H9 (cell line): ENCODE data around the gene CCDC190. TPM values are rescaled to one million over a fixed set of nuclear protein-coding genes. Genes with fewer than 3 reads are reported as not detected.

Source experiments
- DNase-seq: peaks from one replicate; pipeline ENCODE4 v3.0.0-alpha.2; 2017
- H2AFZ ChIP-seq: one replicate; pipeline ENCODE4 v1.6.1; 2013; ENCODE audit warnings: mild to moderate bottlenecking, low read length, control low read depth, moderate library complexity
- H2AK5ac ChIP-seq: 2 replicates; pipeline ENCODE4 v1.6.1; 2013; ENCODE audit warnings: low read length, control low read depth, mixed read lengths; ENCODE audit not compliant: insufficient read length
- H2BK120ac ChIP-seq: one replicate; pipeline ENCODE4 v1.6.1; 2013; ENCODE audit warnings: low read depth, mild to moderate bottlenecking, low read length, control low read depth, inconsistent platforms; ENCODE audit not compliant: poor library complexity, severe bottlenecking
- H2BK12ac ChIP-seq: 2 replicates; pipeline ENCODE4 v1.6.1; 2013; ENCODE audit warnings: low read length, control low read depth, mixed read lengths, low read depth; ENCODE audit not compliant: insufficient read length
- H2BK15ac ChIP-seq: 2 replicates; pipeline ENCODE4 v1.6.1; 2013; ENCODE audit warnings: low read depth, low read length, control low read depth
- H2BK20ac ChIP-seq: one replicate; pipeline ENCODE4 v1.6.1; 2013; ENCODE audit warnings: low read depth, mild to moderate bottlenecking, low read length, control low read depth, inconsistent platforms; ENCODE audit not compliant: poor library complexity, severe bottlenecking
- H2BK5ac ChIP-seq: 2 replicates; pipeline ENCODE4 v1.6.1; 2013; ENCODE audit warnings: low read length, control low read depth, mixed read lengths; ENCODE audit not compliant: insufficient read length
- H3K14ac ChIP-seq: 2 replicates; pipeline ENCODE4 v1.6.1; 2013; ENCODE audit warnings: low read length, control low read depth; ENCODE audit not compliant: insufficient read depth
- H3K18ac ChIP-seq: 2 replicates; pipeline ENCODE4 v1.6.1; 2013; ENCODE audit warnings: low read depth, mild to moderate bottlenecking, mixed read lengths, low read length, control low read depth; ENCODE audit not compliant: insufficient read length
- H3K23ac ChIP-seq: 2 replicates; pipeline ENCODE4 v1.6.1; 2013; ENCODE audit warnings: low read length, control low read depth, mixed read lengths, low read depth; ENCODE audit not compliant: insufficient read length
- H3K23me2 ChIP-seq: 2 replicates; pipeline ENCODE4 v1.6.1; 2013; ENCODE audit warnings: low read depth, mild to moderate bottlenecking, mixed read lengths, low read length, control low read depth; ENCODE audit not compliant: insufficient read length, poor library complexity, severe bottlenecking
- H3K27ac ChIP-seq: 2 replicates; pipeline ENCODE4 v1.5.1; 2013; ENCODE audit warnings: low read length, control low read depth, mixed read lengths, low read depth; ENCODE audit not compliant: insufficient read length
- H3K27me3 ChIP-seq: 2 replicates; pipeline ENCODE4 v1.6.1; 2013; ENCODE audit warnings: low read length, control low read depth, inconsistent platforms; ENCODE audit not compliant: insufficient read depth
- H3K4ac ChIP-seq: 2 replicates; pipeline ENCODE4 v1.6.1; 2013; ENCODE audit warnings: low read depth, mild to moderate bottlenecking, control low read depth, inconsistent platforms, low read length, moderate library complexity
- H3K4me1 ChIP-seq: 2 replicates; pipeline ENCODE4 v1.6.1; 2013; ENCODE audit warnings: low read length, control low read depth, inconsistent platforms; ENCODE audit not compliant: insufficient read depth
- H3K4me2 ChIP-seq: 2 replicates; pipeline ENCODE4 v1.6.1; 2013; ENCODE audit warnings: low read length, control low read depth, mixed read lengths; ENCODE audit not compliant: insufficient read length, insufficient read depth
- H3K56ac ChIP-seq: 2 replicates; pipeline ENCODE4 v1.6.1; 2013; ENCODE audit warnings: low read depth, mild to moderate bottlenecking, mixed read lengths, low read length, control low read depth; ENCODE audit not compliant: insufficient read length
- H3K79me1 ChIP-seq: 2 replicates; pipeline ENCODE4 v1.6.1; 2013; ENCODE audit warnings: low read depth, mild to moderate bottlenecking, moderate library complexity, low read length, control low read depth, inconsistent platforms; ENCODE audit not compliant: insufficient read depth, poor library complexity, severe bottlenecking
- H3K79me2 ChIP-seq: 2 replicates; pipeline ENCODE4 v1.6.1; 2013; ENCODE audit warnings: low read length, control low read depth, inconsistent platforms; ENCODE audit not compliant: insufficient read depth
- H3K9ac ChIP-seq: 2 replicates; pipeline ENCODE4 v1.6.1; 2013; ENCODE audit warnings: low read length, control low read depth, mixed read lengths; ENCODE audit not compliant: insufficient read length; ENCODE audit errors: extremely low read depth
- H3K9me3 ChIP-seq: one replicate; pipeline ENCODE4 v1.6.1; 2013; ENCODE audit warnings: low read depth, low read length, inconsistent platforms; ENCODE audit not compliant: control insufficient read depth
- H3T11ph ChIP-seq: one replicate; pipeline ENCODE4 v1.6.1; 2013; ENCODE audit warnings: mild to moderate bottlenecking, low read length, control low read depth, inconsistent platforms
- H4K20me1 ChIP-seq: one replicate; pipeline ENCODE4 v1.6.1; 2013; ENCODE audit not compliant: control insufficient read depth, insufficient read length, insufficient read depth
- H4K5ac ChIP-seq: 2 replicates; pipeline ENCODE4 v1.6.1; 2013; ENCODE audit warnings: low read depth, mild to moderate bottlenecking, mixed read lengths, low read length, control low read depth; ENCODE audit not compliant: insufficient read length
- H4K8ac ChIP-seq: replicated peaks from 2 replicates; pipeline ENCODE4 v1.6.1; 2013; ENCODE audit warnings: low read length, control low read depth, mixed read lengths, low read depth; ENCODE audit not compliant: insufficient read length
- H4K91ac ChIP-seq: 2 replicates; pipeline ENCODE4 v1.6.1; 2013; ENCODE audit warnings: low read depth, mild to moderate bottlenecking, moderate library complexity, mixed read lengths, low read length, control low read depth; ENCODE audit not compliant: insufficient read length
- H3K27ac Mint-ChIP-seq, 3 experiments: 2 replicates in 2 of 3; 3 replicates in 1 of 3; pipeline ENCODE4 v1.8.0; 2020 to 2021; ENCODE audit warnings: mixed read lengths in 3 of 3, mild to moderate bottlenecking in 1 of 3, moderate library complexity in 1 of 3
- H3K27me3 Mint-ChIP-seq: 2 replicates; pipeline ENCODE4 v1.8.0; 2021; ENCODE audit warnings: low read depth, mild to moderate bottlenecking, moderate library complexity, mixed read lengths
- H3K36me3 Mint-ChIP-seq, 3 experiments: 2 replicates in 2 of 3; 3 replicates in 1 of 3; pipeline ENCODE4 v1.8.0; 2020 to 2021; ENCODE audit warnings: low read depth in 3 of 3, mixed read lengths in 3 of 3; ENCODE audit not compliant: insufficient read depth in 1 of 3
- H3K4me1 Mint-ChIP-seq, 2 experiments: 2 replicates each; pipeline ENCODE4 v1.8.0; 2020; ENCODE audit warnings: mixed read lengths in 2 of 2
- H3K4me3 Mint-ChIP-seq, 2 experiments: 2 replicates in 1 of 2; 3 replicates in 1 of 2; pipeline ENCODE4 v1.8.0; 2020 to 2021; ENCODE audit warnings: mild to moderate bottlenecking in 2 of 2, mixed read lengths in 2 of 2, moderate library complexity in 1 of 2
- H3K9me3 Mint-ChIP-seq, 2 experiments: 2 replicates in 1 of 2; 3 replicates in 1 of 2; pipeline ENCODE4 v1.8.0; 2020; ENCODE audit warnings: mild to moderate bottlenecking in 2 of 2, mixed read lengths in 2 of 2, moderate library complexity in 1 of 2
- total RNA-seq: library from RNA; stranded (reverse); gene quantifications from 2 replicates; pipeline ENCODE4 v1.2.1, GENCODE V29; 2021
- TF ChIP-seq, protein P1 (sequence below): fragments of 200-600 bp; sonication (generic); conservative IDR thresholded peaks from 3 replicates; pipeline ENCODE4 v1.8.0; 2021; ENCODE audit warnings: antibody characterized with exemption, mild to moderate bottlenecking

CCDC190 gene
- total RNA-seq, 1 experiment from 2014 or later: not detected

DNA sequence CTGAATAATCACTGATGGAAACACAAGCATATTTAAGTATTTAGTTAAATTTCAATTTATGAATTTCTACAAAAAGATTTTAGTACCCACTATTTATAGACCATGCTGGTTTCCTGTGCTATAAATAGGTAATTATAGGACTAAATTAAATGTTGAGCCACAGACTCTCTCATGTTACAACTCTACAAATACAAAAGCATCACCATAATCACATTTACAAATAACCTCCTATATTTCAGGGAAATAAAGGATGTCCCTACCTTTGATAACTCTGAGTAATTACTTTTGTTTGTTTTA lies 32.6 kb upstream of the CCDC190 start:
- no peak overlapping the region for H4K91ac ChIP-seq
- H3K9me3 Mint-ChIP-seq: no peaks in the 10 kb centered on the region
- H3K79me2 ChIP-seq: no peaks in the 10 kb centered on the region
- no peak overlapping the region for H3K27ac Mint-ChIP-seq
- H2BK15ac ChIP-seq: no peak overlapping the region
- no peak overlapping the region for H2BK20ac ChIP-seq
- H3K4ac ChIP-seq: no peak overlapping the region
- no peak overlapping the region for H3K9ac ChIP-seq
- H3K9me3 ChIP-seq: no peaks in the 10 kb centered on the region
- no peak overlapping the region for H3K14ac ChIP-seq
- no peaks in the 10 kb centered on the region for H3K23me2 ChIP-seq
- TF ChIP-seq, protein P1, sequence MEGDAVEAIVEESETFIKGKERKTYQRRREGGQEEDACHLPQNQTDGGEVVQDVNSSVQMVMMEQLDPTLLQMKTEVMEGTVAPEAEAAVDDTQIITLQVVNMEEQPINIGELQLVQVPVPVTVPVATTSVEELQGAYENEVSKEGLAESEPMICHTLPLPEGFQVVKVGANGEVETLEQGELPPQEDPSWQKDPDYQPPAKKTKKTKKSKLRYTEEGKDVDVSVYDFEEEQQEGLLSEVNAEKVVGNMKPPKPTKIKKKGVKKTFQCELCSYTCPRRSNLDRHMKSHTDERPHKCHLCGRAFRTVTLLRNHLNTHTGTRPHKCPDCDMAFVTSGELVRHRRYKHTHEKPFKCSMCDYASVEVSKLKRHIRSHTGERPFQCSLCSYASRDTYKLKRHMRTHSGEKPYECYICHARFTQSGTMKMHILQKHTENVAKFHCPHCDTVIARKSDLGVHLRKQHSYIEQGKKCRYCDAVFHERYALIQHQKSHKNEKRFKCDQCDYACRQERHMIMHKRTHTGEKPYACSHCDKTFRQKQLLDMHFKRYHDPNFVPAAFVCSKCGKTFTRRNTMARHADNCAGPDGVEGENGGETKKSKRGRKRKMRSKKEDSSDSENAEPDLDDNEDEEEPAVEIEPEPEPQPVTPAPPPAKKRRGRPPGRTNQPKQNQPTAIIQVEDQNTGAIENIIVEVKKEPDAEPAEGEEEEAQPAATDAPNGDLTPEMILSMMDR: no peak
- no peaks in the 10 kb centered on the region for H3K79me1 ChIP-seq
- H2AFZ ChIP-seq: no peak overlapping the region
- H3K56ac ChIP-seq: no peak overlapping the region
- H2BK5ac ChIP-seq: no peak overlapping the region
- no peaks in the 10 kb centered on the region for H3K36me3 Mint-ChIP-seq
- no peak overlapping the region for H3K18ac ChIP-seq
- H4K20me1 ChIP-seq: no peaks in the 10 kb centered on the region
- H3K4me1 Mint-ChIP-seq: peaks cover 16 to 18% of the 10 kb centered on the region in 2 experiments
- H2BK120ac ChIP-seq: no peak overlapping the region
- no peak overlapping the region for H3T11ph ChIP-seq
- H3K27ac ChIP-seq: no peak overlapping the region
- no peak overlapping the region for H3K4me2 ChIP-seq
- H3K4me1 ChIP-seq: peaks cover 4% of the 10 kb centered on the region; the same call in 1 of the 2 replicates
- no peak overlapping the region for H4K8ac ChIP-seq
- DNase-seq: no peak
- no peak overlapping the region for H3K23ac ChIP-seq
- no peak overlapping the region for H4K5ac ChIP-seq
- H3K27me3 Mint-ChIP-seq: no peaks in the 10 kb centered on the region
- no peaks in the 10 kb centered on the region for H3K27me3 ChIP-seq
- no peak overlapping the region for H3K4me3 Mint-ChIP-seq
- no peak overlapping the region for H2BK12ac ChIP-seq
- H2AK5ac ChIP-seq: no peak overlapping the region
